Measurements from ENCODE around the gene G3BP2. TPM values are rescaled to one million over a fixed set of nuclear protein-coding genes. Genes with fewer than 3 reads are reported as not detected.
A peak's percentile ranks its signal among the peaks of the same experiment; 100 is the strongest.

G3BP2 gene
- total RNA-seq, 1 donor from 2014 or later: 135 TPM

DNA sequence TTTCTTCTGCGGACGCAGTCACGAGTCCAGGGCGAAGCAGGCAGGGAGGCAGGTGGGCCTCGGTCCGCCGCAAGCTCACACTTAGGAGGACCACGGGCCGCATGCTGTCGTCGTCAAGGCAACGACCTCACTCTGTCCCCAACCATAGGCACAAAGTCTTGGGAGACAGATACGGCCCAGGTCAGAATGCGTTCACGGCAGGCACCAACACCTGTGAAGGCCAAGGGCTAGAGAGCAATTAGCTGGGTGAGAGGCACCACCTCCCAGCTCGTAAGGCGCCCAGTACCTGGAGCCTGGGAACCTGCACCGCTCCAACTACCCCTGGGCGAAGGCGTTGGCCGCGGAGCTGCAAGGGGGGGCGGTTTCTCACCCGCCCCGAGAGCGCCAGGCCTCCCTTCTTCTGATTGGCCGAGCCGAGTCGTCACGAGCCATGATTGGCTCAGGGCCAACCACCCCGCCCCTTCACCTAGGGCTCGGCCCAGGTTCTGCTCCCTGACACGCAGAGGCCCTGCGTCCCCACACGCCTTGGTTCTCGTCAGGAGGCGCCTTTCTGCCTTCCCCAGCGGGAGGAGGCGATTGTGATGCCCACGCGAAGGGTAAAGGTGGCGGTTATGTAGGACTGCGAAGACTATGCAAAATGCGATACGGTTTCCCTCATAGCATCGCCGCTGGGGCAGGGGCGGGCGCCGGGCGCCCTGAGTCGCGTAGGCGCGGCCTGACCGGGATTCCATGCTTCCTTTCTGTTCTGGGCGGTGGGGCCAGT lies 42.9 kb downstream of the G3BP2 start, which contains the start of gene CDKL2:
Gene CDKL2, minus strand, starts transcription at position 355 of the 763 bp plus-strand sequence. CDS start 4,540 bp downstream, outside the sequence.
- DNase-seq (ENCODE audit: low read depth): peak; percentile 32
- Histone ChIP-seq H3K36me3 (ENCODE audit: control insufficient read depth, insufficient read depth, low read length) (no peaks in the 10 kb centered on the region), H3K27me3 (ENCODE audit: control insufficient read depth, insufficient read depth, low read length) (no peaks in the 10 kb centered on the region), H3K4me3 (ENCODE audit: low read depth, low read length) (peak within 1 kb of the TSS; percentile 65)
- TF ChIP-seq, protein P1, sequence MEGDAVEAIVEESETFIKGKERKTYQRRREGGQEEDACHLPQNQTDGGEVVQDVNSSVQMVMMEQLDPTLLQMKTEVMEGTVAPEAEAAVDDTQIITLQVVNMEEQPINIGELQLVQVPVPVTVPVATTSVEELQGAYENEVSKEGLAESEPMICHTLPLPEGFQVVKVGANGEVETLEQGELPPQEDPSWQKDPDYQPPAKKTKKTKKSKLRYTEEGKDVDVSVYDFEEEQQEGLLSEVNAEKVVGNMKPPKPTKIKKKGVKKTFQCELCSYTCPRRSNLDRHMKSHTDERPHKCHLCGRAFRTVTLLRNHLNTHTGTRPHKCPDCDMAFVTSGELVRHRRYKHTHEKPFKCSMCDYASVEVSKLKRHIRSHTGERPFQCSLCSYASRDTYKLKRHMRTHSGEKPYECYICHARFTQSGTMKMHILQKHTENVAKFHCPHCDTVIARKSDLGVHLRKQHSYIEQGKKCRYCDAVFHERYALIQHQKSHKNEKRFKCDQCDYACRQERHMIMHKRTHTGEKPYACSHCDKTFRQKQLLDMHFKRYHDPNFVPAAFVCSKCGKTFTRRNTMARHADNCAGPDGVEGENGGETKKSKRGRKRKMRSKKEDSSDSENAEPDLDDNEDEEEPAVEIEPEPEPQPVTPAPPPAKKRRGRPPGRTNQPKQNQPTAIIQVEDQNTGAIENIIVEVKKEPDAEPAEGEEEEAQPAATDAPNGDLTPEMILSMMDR (IDR thresholded peaks at IDR 0.05; ENCODE audit: insufficient read depth, low read length, poor library complexity, severe bottlenecking): no peak

DNA sequence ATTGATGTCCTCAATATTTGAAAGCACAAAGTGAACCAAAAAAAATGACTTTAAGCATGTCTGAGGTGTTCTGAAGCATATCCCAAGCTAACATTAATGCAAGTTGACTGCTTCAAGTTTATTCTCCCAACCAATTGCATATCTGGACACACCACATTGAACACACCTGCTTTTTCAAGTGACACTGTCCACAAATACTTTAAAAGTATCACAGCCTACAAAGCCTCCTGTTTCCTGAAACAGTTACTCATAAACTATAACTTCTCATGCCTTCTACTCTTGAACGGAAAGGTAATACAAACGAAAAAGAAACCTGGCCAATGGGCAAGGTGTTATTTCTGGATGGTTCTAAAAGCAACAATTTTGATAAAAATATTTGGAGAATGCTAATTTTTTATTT lies 44.0 kb downstream of the G3BP2 start:
- H3K36me3 ChIP-seq (ENCODE audit: control insufficient read depth, insufficient read depth, low read length): no peaks in the 10 kb centered on the region
- H3K4me3 ChIP-seq (ENCODE audit: low read depth, low read length): peak overlapping the region; percentile 4
- TF ChIP-seq, protein P1 (IDR thresholded peaks at IDR 0.05; ENCODE audit: insufficient read depth, low read length, poor library complexity, severe bottlenecking): no peak
- H3K27me3 ChIP-seq (ENCODE audit: control insufficient read depth, insufficient read depth, low read length): no peaks in the 10 kb centered on the region
- DNase-seq (ENCODE audit: low read depth): no peak

DNA sequence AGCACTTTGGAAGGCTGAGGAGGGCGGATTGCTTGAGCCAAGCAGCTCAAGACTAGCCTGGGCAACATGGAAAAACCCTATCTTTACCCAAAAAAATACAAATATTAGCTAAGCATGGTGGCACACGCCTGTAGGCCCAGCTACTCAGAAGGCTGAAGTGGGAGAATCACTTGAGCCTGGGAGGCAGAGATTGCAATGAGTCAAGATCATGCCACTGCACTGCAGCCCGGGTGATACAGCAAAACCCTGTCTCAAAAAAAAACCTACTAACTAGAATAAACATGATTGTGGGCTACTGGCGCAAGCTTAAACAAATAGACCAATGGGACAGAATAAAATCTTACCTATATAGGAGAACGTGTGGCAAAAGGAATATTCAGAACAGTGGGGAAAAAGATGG lies 50.2 kb downstream of the G3BP2 start:
- DNase-seq (ENCODE audit: low read depth): no peak
- Histone ChIP-seq H3K4me3 (ENCODE audit: low read depth, low read length) (no peak overlapping the region), H3K27me3 (ENCODE audit: control insufficient read depth, insufficient read depth, low read length) (no peaks in the 10 kb centered on the region), H3K36me3 (ENCODE audit: control insufficient read depth, insufficient read depth, low read length) (no peaks in the 10 kb centered on the region)
- TF ChIP-seq, protein P1 (IDR thresholded peaks at IDR 0.05; ENCODE audit: insufficient read depth, low read length, poor library complexity, severe bottlenecking): no peak

DNA sequence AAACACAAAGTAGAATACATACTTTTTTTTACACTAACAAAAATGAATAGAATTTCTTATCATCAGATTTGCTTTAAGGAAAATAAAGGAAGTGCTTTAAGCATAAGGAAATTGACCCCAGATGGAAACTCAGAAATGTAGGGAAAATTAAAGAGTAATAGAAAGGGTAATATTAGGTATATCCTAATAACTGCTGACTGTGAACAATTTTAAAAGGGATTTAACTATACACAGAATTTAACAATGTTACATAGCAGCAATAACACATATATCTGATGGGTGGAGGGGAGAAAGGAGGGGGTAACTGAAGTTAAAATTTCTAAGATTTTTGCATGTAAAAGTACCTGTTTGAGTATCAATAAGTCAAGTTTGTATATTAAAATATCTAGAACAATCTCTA lies 51.5 kb downstream of the G3BP2 start:
- no peak for DNase-seq (ENCODE audit: low read depth)
- Histone ChIP-seq H3K27me3 (ENCODE audit: control insufficient read depth, insufficient read depth, low read length) (no peaks in the 10 kb centered on the region), H3K36me3 (ENCODE audit: control insufficient read depth, insufficient read depth, low read length) (no peaks in the 10 kb centered on the region), H3K4me3 (ENCODE audit: low read depth, low read length) (no peak overlapping the region)
- TF ChIP-seq, protein P1 (IDR thresholded peaks at IDR 0.05; ENCODE audit: insufficient read depth, low read length, poor library complexity, severe bottlenecking): no peak

DNA sequence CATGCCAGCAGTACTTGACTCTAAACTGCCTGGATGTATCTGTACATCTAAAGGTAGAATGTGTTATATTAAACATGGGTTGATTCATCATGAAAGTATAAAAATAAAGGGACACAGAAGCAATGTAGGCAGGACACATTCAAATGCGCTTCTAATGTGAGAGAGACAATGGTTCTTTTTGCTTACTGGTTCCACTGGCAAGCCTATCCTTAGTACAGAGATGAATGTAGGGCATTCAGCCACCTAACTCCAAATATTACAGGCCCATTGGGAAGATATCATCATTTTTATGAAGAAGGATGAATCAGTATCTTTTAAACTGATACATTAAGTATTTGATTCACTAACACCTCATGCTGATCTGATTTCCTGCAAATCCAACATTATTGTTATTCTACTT lies 60.9 kb downstream of the G3BP2 start:
- TF ChIP-seq, protein P1 (IDR thresholded peaks at IDR 0.05; ENCODE audit: insufficient read depth, low read length, poor library complexity, severe bottlenecking): no peak
- Histone ChIP-seq H3K27me3 (ENCODE audit: control insufficient read depth, insufficient read depth, low read length) (no peaks in the 10 kb centered on the region), H3K4me3 (ENCODE audit: low read depth, low read length) (no peak overlapping the region), H3K36me3 (ENCODE audit: control insufficient read depth, insufficient read depth, low read length) (no peaks in the 10 kb centered on the region)
- DNase-seq (ENCODE audit: low read depth): no peak

DNA sequence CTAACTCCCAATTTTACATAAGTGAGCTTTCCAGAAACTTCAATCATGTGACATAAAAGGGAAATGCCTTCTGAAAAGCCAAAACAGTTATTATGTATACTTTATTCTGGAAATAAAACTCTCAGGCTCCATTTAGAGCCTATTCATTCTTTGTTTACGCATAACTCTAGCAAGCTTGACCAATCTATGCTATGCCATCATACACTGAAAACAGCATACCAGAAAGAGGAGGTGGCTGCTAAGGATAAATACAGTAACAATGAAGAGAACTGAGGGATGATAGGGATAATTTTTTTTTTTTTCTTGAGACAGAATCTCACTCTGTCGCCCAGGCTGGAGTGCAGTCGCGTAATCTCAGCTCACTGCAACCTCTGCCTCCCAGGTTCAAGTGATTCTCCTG lies 67.3 kb downstream of the G3BP2 start:
- H3K36me3 ChIP-seq (ENCODE audit: control insufficient read depth, insufficient read depth, low read length): no peaks in the 10 kb centered on the region
- H3K4me3 ChIP-seq (ENCODE audit: low read depth, low read length): no peak overlapping the region

More for the DNA sequence above, 67.3 kb downstream of the G3BP2 start:
- DNase-seq (ENCODE audit: low read depth): no peak
- H3K27me3 ChIP-seq (ENCODE audit: control insufficient read depth, insufficient read depth, low read length): no peaks in the 10 kb centered on the region
- TF ChIP-seq, protein P1 (IDR thresholded peaks at IDR 0.05; ENCODE audit: insufficient read depth, low read length, poor library complexity, severe bottlenecking): no peak

Data from kidney epithelial cell (primary cell).